Keratinocyte (primary cell): ENCODE data around the gene PALB2. TPM values are rescaled to one million over a fixed set of nuclear protein-coding genes. Genes with fewer than 3 reads are reported as not detected.

ENCODE experiments used
- DNase-seq: peaks from one replicate; pipeline ENCODE4 v3.0.0-alpha.2; 2011; ENCODE audit warnings: low read depth, missing footprints, low spot score
- FAIRE-seq: peaks from 2 replicates; lab custom pipeline; 2011; peaks lifted over from hg19 to GRCh38; lab: Jason Lieb, UNC
- H2AFZ ChIP-seq: 2 replicates; pipeline ENCODE4 v1.6.0; 2012; ENCODE audit warnings: low read length, control low read depth, inconsistent platforms; ENCODE audit not compliant: control insufficient read depth
- H3K27ac ChIP-seq: 2 replicates; pipeline ENCODE4 v1.5.1; 2011; ENCODE audit warnings: low read length; ENCODE audit not compliant: control insufficient read depth, insufficient read depth
- H3K27me3 ChIP-seq: 3 replicates; pipeline ENCODE4 v1.6.0; 2011; ENCODE audit warnings: low read length; ENCODE audit not compliant: control insufficient read depth, insufficient read depth; ENCODE audit errors: extremely low read depth
- H3K36me3 ChIP-seq, 2 experiments: 2 replicates in 1 of 2; 3 replicates in 1 of 2; pipeline ENCODE4 v1.5.1; 2011; ENCODE audit warnings: low read length in 2 of 2, mild to moderate bottlenecking in 1 of 2; ENCODE audit not compliant: control insufficient read depth in 2 of 2, insufficient read depth in 2 of 2; ENCODE audit errors: extremely low read depth in 1 of 2
- H3K4me1 ChIP-seq: 3 replicates; pipeline ENCODE4 v1.5.1; 2011; ENCODE audit warnings: low read length; ENCODE audit not compliant: control insufficient read depth, insufficient read depth; ENCODE audit errors: extremely low read depth
- H3K4me2 ChIP-seq: 3 replicates; pipeline ENCODE4 v1.6.0; 2011; ENCODE audit warnings: low read depth, low read length; ENCODE audit not compliant: control insufficient read depth, insufficient read depth; ENCODE audit errors: extremely low read depth
- H3K4me3 ChIP-seq, 3 experiments: fragments of 200-600 bp in 1 of 3; sonication (generic) in 1 of 3; 2 replicates in 2 of 3; 3 replicates in 1 of 3; pipeline ENCODE4 v1.5.1; 2011 to 2016; ENCODE audit warnings: low read length in 3 of 3, mild to moderate bottlenecking in 3 of 3, control low read depth in 2 of 3, inconsistent platforms in 1 of 3, low read depth in 1 of 3, mixed read lengths in 1 of 3, mixed run types in 1 of 3, moderate library complexity in 1 of 3; ENCODE audit not compliant: control insufficient read depth in 2 of 3, insufficient read depth in 2 of 3; ENCODE audit errors: extremely low read depth in 1 of 3
- H3K79me2 ChIP-seq: 2 replicates; pipeline ENCODE4 v1.6.0; 2012; ENCODE audit warnings: low read length; ENCODE audit not compliant: control insufficient read depth, insufficient read depth
- H3K9ac ChIP-seq: 3 replicates; pipeline ENCODE4 v1.6.0; 2011; ENCODE audit warnings: low read length; ENCODE audit not compliant: control insufficient read depth, insufficient read depth; ENCODE audit errors: extremely low read depth
- H3K9me1 ChIP-seq: 3 replicates; pipeline ENCODE4 v1.6.0; 2011; ENCODE audit warnings: low read length; ENCODE audit not compliant: control insufficient read depth, insufficient read depth; ENCODE audit errors: extremely low read depth
- H3K9me3 ChIP-seq: 2 replicates; pipeline ENCODE4 v1.5.1; 2012; ENCODE audit warnings: low read depth, low read length; ENCODE audit not compliant: control insufficient read depth
- H4K20me1 ChIP-seq: 3 replicates; pipeline ENCODE4 v1.6.0; 2011; ENCODE audit warnings: low read length; ENCODE audit not compliant: control insufficient read depth, insufficient read depth; ENCODE audit errors: extremely low read depth
- EZH2 ChIP-seq: IDR thresholded peaks from one replicate; pipeline ENCODE4 v1.6.1; 2012; ENCODE audit warnings: inconsistent platforms, mild to moderate bottlenecking, low read length, moderate library complexity
- dilution Hi-C: fragments of 300-500 bp; cut with MboI; formaldehyde crosslinking; loops from one replicate; pipeline ENCODE4 v1.7.0; 2020; ENCODE audit warnings: low sequenced_read_pairs; ENCODE audit not compliant: extremely low pct_ligation_motif_present
- polyA plus RNA-seq, 5 experiments: library from polyadenylated mRNA; depleted of rRNA in 3 of 5; stranded (reverse) in 3 of 5; stranded (forward) in 1 of 5; unstranded in 1 of 5; fragments of >200 nt; gene quantifications; 1 replicate in 1 of 5; 2 replicates in 3 of 5; 3 replicates in 1 of 5; pipeline versions ENCODE4 v1.2.1 to v1.2.3, GENCODE V29; 2011 to 2012; ENCODE audit warnings: missing spikeins in 2 of 5, low read depth in 1 of 5, low replicate concordance in 1 of 5
- TF ChIP-seq, protein P1 (sequence below), 3 experiments: IDR thresholded peaks in 1 of 3; conservative IDR thresholded peaks in 1 of 3; optimal IDR thresholded peaks in 1 of 3; 2 replicates in 2 of 3; 3 replicates in 1 of 3; pipeline versions ENCODE3 to v1.5.1; 2011; ENCODE audit warnings: low read length in 3 of 3, mild to moderate bottlenecking in 3 of 3, moderate library complexity in 2 of 3, control low read depth in 1 of 3, inconsistent platforms in 1 of 3; ENCODE audit not compliant: insufficient read depth in 2 of 3; ENCODE audit errors: extremely low read depth in 1 of 3

Gene PALB2
- polyA plus RNA-seq, 1 donor (not counting 4 experiments of a cell fraction or from before 2014, with no cell fraction given), result 18.7 TPM

- Histone ChIP-seq H3K27me3 (no peaks in the 10 kb centered on the region), H3K36me3 (peaks cover 30 to 38% of the 10 kb centered on the region in 2 experiments), H3K79me2 (peaks cover 78% of the 10 kb centered on the region), H3K9ac (no peak overlapping the region), H4K20me1 (peaks cover 7% of the 10 kb centered on the region), H3K4me1 (peaks cover 5% of the 10 kb centered on the region), H2AFZ (no peak overlapping the region), H3K9me1 (no peaks in the 10 kb centered on the region), H3K9me3 (no peaks in the 10 kb centered on the region), H3K4me3 (no peak overlapping the region), H3K4me2 (no peak overlapping the region), H3K27ac (no peak overlapping the region)
- no peak for DNase-seq
- dilution Hi-C loops, result no loop called here
- FAIRE-seq, result no peak
- TF ChIP-seq, protein P1, sequence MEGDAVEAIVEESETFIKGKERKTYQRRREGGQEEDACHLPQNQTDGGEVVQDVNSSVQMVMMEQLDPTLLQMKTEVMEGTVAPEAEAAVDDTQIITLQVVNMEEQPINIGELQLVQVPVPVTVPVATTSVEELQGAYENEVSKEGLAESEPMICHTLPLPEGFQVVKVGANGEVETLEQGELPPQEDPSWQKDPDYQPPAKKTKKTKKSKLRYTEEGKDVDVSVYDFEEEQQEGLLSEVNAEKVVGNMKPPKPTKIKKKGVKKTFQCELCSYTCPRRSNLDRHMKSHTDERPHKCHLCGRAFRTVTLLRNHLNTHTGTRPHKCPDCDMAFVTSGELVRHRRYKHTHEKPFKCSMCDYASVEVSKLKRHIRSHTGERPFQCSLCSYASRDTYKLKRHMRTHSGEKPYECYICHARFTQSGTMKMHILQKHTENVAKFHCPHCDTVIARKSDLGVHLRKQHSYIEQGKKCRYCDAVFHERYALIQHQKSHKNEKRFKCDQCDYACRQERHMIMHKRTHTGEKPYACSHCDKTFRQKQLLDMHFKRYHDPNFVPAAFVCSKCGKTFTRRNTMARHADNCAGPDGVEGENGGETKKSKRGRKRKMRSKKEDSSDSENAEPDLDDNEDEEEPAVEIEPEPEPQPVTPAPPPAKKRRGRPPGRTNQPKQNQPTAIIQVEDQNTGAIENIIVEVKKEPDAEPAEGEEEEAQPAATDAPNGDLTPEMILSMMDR (optimal IDR thresholded peaks at IDR 0.05 in 1 of 3, IDR thresholded peaks at IDR 0.05 in 1 of 3, conservative IDR thresholded peaks at IDR 0.05 in 1 of 3; ENCODE audit: extremely low read depth in 1 of 3, insufficient read depth in 2 of 3, low read length in 3 of 3), result no peak
- TF ChIP-seq EZH2, result no peak
Observed at GRCh38 chr16:23590181-23590580, 50.9 kb downstream of the PALB2 start.

DNA sequence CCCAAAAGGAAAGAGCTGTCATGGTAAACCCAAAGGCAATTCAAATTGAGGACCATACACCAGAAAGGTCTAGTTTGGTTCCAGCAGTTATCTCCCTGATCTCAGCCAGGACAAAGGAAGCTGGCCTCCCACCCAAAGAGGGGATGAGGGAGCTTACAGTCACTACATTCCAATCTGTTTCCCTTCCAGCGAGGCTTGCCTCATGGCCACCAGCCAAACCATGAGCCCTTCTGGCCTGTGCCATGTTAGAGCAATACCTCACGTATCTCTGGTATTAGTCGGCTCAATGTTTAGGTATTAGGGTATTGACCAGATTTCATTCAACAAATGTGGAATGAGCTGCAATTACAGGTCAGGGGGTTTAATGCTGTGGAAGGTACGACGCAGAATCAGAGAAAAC, 53.4 kb downstream of the PALB2 start:
- H3K36me3 ChIP-seq, result peaks cover 28 to 30% of the 10 kb centered on the region in 2 experiments
- H3K4me2 ChIP-seq, result no peak overlapping the region

More for the DNA sequence above, 53.4 kb downstream of the PALB2 start:
- Histone ChIP-seq H3K4me1 (no peaks in the 10 kb centered on the region), H3K79me2 (peaks cover 56% of the 10 kb centered on the region), H2AFZ (no peak overlapping the region), H4K20me1 (peaks cover 7% of the 10 kb centered on the region), H3K4me3 (no peak overlapping the region), H3K9ac (no peak overlapping the region), H3K27ac (no peak overlapping the region), H3K27me3 (no peaks in the 10 kb centered on the region), H3K9me3 (no peaks in the 10 kb centered on the region), H3K9me1 (no peaks in the 10 kb centered on the region)
- FAIRE-seq (no peak), DNase-seq (no peak)
- TF ChIP-seq, protein P1 (optimal IDR thresholded peaks at IDR 0.05 in 1 of 3, IDR thresholded peaks at IDR 0.05 in 1 of 3, conservative IDR thresholded peaks at IDR 0.05 in 1 of 3; ENCODE audit: extremely low read depth in 1 of 3, insufficient read depth in 2 of 3, low read length in 3 of 3), result no peak
- no peak for TF ChIP-seq EZH2
- dilution Hi-C loops, result no loop called here
